ENCODE results near the gene ZEB1.
"Not testable (repeated sequence)": the region's sequence is repeated elsewhere in the genome, so short reads cannot be mapped to it uniquely, and the experiment has no call there.

ZEB1 gene

GRCh38 chr10:31350891-31351290 lies 31.9 kb downstream of the ZEB1 start:
- ChIA-PET CTCF (no interaction called here), POLR2A (no interaction called here)
- Histone ChIP-seq H3K4me3 (ENCODE audit: control insufficient read depth in 1 of 7, extremely low read depth in 1 of 7, insufficient read depth in 4 of 7, low read depth in 2 of 7, low read length in 6 of 7) (no peak overlapping the region), H3K4me1 (ENCODE audit: control extremely low read depth in 1 of 4, control insufficient read depth in 4 of 4, insufficient read depth in 4 of 4, low read length in 3 of 4) (peaks cover 0 to 9% (median 3%) of the 10 kb centered on the region in 4 experiments), H3K27me3 (replicated peaks in 2 of 5; ENCODE audit: control insufficient read depth in 4 of 5, insufficient read depth in 5 of 5, low read length in 4 of 5) (no peaks in the 10 kb centered on the region), H3K27ac (ENCODE audit: insufficient read depth in 1 of 2, low read depth in 1 of 2, low read length in 2 of 2, poor library complexity in 1 of 2, severe bottlenecking in 2 of 2) (no peak overlapping the region), H3K9me3 (ENCODE audit: control extremely low read depth in 1 of 5, control insufficient read depth in 4 of 5, insufficient read depth in 2 of 5, low read depth in 1 of 5, low read length in 4 of 5) (no peaks in the 10 kb centered on the region), H3K36me3 (ENCODE audit: control insufficient read depth in 4 of 4, insufficient read depth in 4 of 4, low read length in 3 of 4) (no peaks in the 10 kb centered on the region)
- WGBS (ENCODE audit: insufficient coverage), result no CpG with 5 or more reads among the region's 1 CpG
- no peak for DNase-seq

GRCh38 chr10:31352436-31353226 lies 33.6 kb downstream of the ZEB1 start:
- peaks cover 0 to 3% (median under 1%) of the 10 kb centered on the region in 4 experiments for H3K4me1 ChIP-seq (ENCODE audit: control extremely low read depth in 1 of 4, control insufficient read depth in 4 of 4, insufficient read depth in 4 of 4, low read length in 3 of 4)

GRCh38 chr10:31353574-31353973 lies 34.6 kb downstream of the ZEB1 start:
- DNase-seq, result peak; percentile 49 to 86 (median 80)
- H3K36me3 ChIP-seq (ENCODE audit: control insufficient read depth in 4 of 4, insufficient read depth in 4 of 4, low read length in 3 of 4), result peaks cover 0 to 4% (median 0%) of the 10 kb centered on the region in 4 experiments
- no peak overlapping the region for H3K27ac ChIP-seq (ENCODE audit: insufficient read depth in 1 of 2, low read depth in 1 of 2, low read length in 2 of 2, poor library complexity in 1 of 2, severe bottlenecking in 2 of 2)
- H3K4me3 ChIP-seq (ENCODE audit: control insufficient read depth in 1 of 7, extremely low read depth in 1 of 7, insufficient read depth in 4 of 7, low read depth in 2 of 7, low read length in 6 of 7), result no peak overlapping the region
- H3K4me1 ChIP-seq (ENCODE audit: control extremely low read depth in 1 of 4, control insufficient read depth in 4 of 4, insufficient read depth in 4 of 4, low read length in 3 of 4), result peaks cover 0 to 2% (median 0%) of the 10 kb centered on the region in 4 experiments
- POLR2A ChIA-PET, result interaction anchor here (0.6 kb wide), 1 partner anchor 26 kb away, joined by 3 read pairs; no protein-coding TSS in a partner anchor
- H3K9me3 ChIP-seq (ENCODE audit: control extremely low read depth in 1 of 5, control insufficient read depth in 4 of 5, insufficient read depth in 2 of 5, low read depth in 1 of 5, low read length in 4 of 5), result no peaks in the 10 kb centered on the region
- no peaks in the 10 kb centered on the region for H3K27me3 ChIP-seq (replicated peaks in 2 of 5; ENCODE audit: control insufficient read depth in 4 of 5, insufficient read depth in 5 of 5, low read length in 4 of 5)
- CTCF ChIA-PET, result interaction anchor here (0.6 to 1.0 kb wide), 3 partner anchors 32 to 468 kb away, joined by 3 read pairs; no protein-coding TSS in a partner anchor

More at GRCh38 chr10:31352436-31353226, 33.6 kb downstream of the ZEB1 start:
- ChIA-PET CTCF (interaction anchor here (0.6 kb wide), 2 partner anchors 31 to 469 kb away, joined by 3 read pairs; no protein-coding TSS in a partner anchor), POLR2A (no interaction called here)
- no CpG with 5 or more reads among the region's 2 CpGs for WGBS (ENCODE audit: insufficient coverage)
- no peak overlapping the region for H3K27ac ChIP-seq (ENCODE audit: insufficient read depth in 1 of 2, low read depth in 1 of 2, low read length in 2 of 2, poor library complexity in 1 of 2, severe bottlenecking in 2 of 2)
- no peak for DNase-seq
- no peak overlapping the region for H3K4me3 ChIP-seq (ENCODE audit: control insufficient read depth in 1 of 7, extremely low read depth in 1 of 7, insufficient read depth in 4 of 7, low read depth in 2 of 7, low read length in 6 of 7)
- no peaks in the 10 kb centered on the region for H3K9me3 ChIP-seq (ENCODE audit: control extremely low read depth in 1 of 5, control insufficient read depth in 4 of 5, insufficient read depth in 2 of 5, low read depth in 1 of 5, low read length in 4 of 5)
- H3K27me3 ChIP-seq (replicated peaks in 2 of 5; ENCODE audit: control insufficient read depth in 4 of 5, insufficient read depth in 5 of 5, low read length in 4 of 5), result no peaks in the 10 kb centered on the region
- no peaks in the 10 kb centered on the region for H3K36me3 ChIP-seq (ENCODE audit: control insufficient read depth in 4 of 4, insufficient read depth in 4 of 4, low read length in 3 of 4)

GRCh38 chr10:31358688-31359330 lies 39.8 kb downstream of the ZEB1 start:
- no CpG with 5 or more reads among the region's 1 CpG for WGBS (ENCODE audit: insufficient coverage)
- CTCF ChIA-PET, result no interaction called here
- peaks cover 0 to 16% (median 8%) of the 10 kb centered on the region in 5 experiments for H3K9me3 ChIP-seq (ENCODE audit: control extremely low read depth in 1 of 5, control insufficient read depth in 4 of 5, insufficient read depth in 2 of 5, low read depth in 1 of 5, low read length in 4 of 5)
- no peaks in the 10 kb centered on the region for H3K4me1 ChIP-seq (ENCODE audit: control extremely low read depth in 1 of 4, control insufficient read depth in 4 of 4, insufficient read depth in 4 of 4, low read length in 3 of 4)
- no peak for DNase-seq
- POLR2A ChIA-PET, result no interaction called here
- no peak overlapping the region for H3K27ac ChIP-seq (ENCODE audit: insufficient read depth in 1 of 2, low read depth in 1 of 2, low read length in 2 of 2, poor library complexity in 1 of 2, severe bottlenecking in 2 of 2)
- H3K36me3 ChIP-seq (ENCODE audit: control insufficient read depth in 4 of 4, insufficient read depth in 4 of 4, low read length in 3 of 4), result peaks cover 0 to 19% (median 4%) of the 10 kb centered on the region in 4 experiments
- no peak overlapping the region for H3K4me3 ChIP-seq (ENCODE audit: control insufficient read depth in 1 of 7, extremely low read depth in 1 of 7, insufficient read depth in 4 of 7, low read depth in 2 of 7, low read length in 6 of 7)
- H3K27me3 ChIP-seq (replicated peaks in 2 of 5; ENCODE audit: control insufficient read depth in 4 of 5, insufficient read depth in 5 of 5, low read length in 4 of 5), result no peaks in the 10 kb centered on the region

- WGBS (ENCODE audit: insufficient coverage), result no CpG with 5 or more reads among the region's 1 CpG
- ChIA-PET CTCF (no interaction called here), POLR2A (no interaction called here)
- H3K4me3 ChIP-seq (ENCODE audit: control insufficient read depth in 1 of 7, extremely low read depth in 1 of 7, insufficient read depth in 4 of 7, low read depth in 2 of 7, low read length in 6 of 7), result no peak overlapping the region
- H3K36me3 ChIP-seq (ENCODE audit: control insufficient read depth in 4 of 4, insufficient read depth in 4 of 4, low read length in 3 of 4), result peaks cover 0 to 19% (median 4%) of the 10 kb centered on the region in 4 experiments
- H3K9me3 ChIP-seq (ENCODE audit: control extremely low read depth in 1 of 5, control insufficient read depth in 4 of 5, insufficient read depth in 2 of 5, low read depth in 1 of 5, low read length in 4 of 5), result peaks cover 0 to 16% (median 8%) of the 10 kb centered on the region in 5 experiments
- H3K4me1 ChIP-seq (ENCODE audit: control extremely low read depth in 1 of 4, control insufficient read depth in 4 of 4, insufficient read depth in 4 of 4, low read length in 3 of 4), result no peaks in the 10 kb centered on the region
- no peak overlapping the region for H3K27ac ChIP-seq (ENCODE audit: insufficient read depth in 1 of 2, low read depth in 1 of 2, low read length in 2 of 2, poor library complexity in 1 of 2, severe bottlenecking in 2 of 2)
- peak in 1 of 3 donors; percentile 18 for DNase-seq
- H3K27me3 ChIP-seq (replicated peaks in 2 of 5; ENCODE audit: control insufficient read depth in 4 of 5, insufficient read depth in 5 of 5, low read length in 4 of 5), result no peaks in the 10 kb centered on the region
Measured at GRCh38 chr10:31359979-31360378, 41.0 kb downstream of the ZEB1 start.

- H3K4me1 ChIP-seq (ENCODE audit: control extremely low read depth in 1 of 4, control insufficient read depth in 4 of 4, insufficient read depth in 4 of 4, low read length in 3 of 4); DNase-seq; H3K4me3 ChIP-seq (ENCODE audit: control insufficient read depth in 1 of 7, extremely low read depth in 1 of 7, insufficient read depth in 4 of 7, low read depth in 2 of 7, low read length in 6 of 7); H3K27me3 ChIP-seq (replicated peaks in 2 of 5; ENCODE audit: control insufficient read depth in 4 of 5, insufficient read depth in 5 of 5, low read length in 4 of 5); CTCF ChIA-PET; H3K27ac ChIP-seq (ENCODE audit: insufficient read depth in 1 of 2, low read depth in 1 of 2, low read length in 2 of 2, poor library complexity in 1 of 2, severe bottlenecking in 2 of 2); POLR2A ChIA-PET: not testable (repeated sequence)
- 97% methylated on average over 11 of the region's 15 CpGs for WGBS (ENCODE audit: insufficient coverage)
- peaks cover 0 to 16% (median 8%) of the 10 kb centered on the region in 5 experiments for H3K9me3 ChIP-seq (ENCODE audit: control extremely low read depth in 1 of 5, control insufficient read depth in 4 of 5, insufficient read depth in 2 of 5, low read depth in 1 of 5, low read length in 4 of 5)
- H3K36me3 ChIP-seq (ENCODE audit: control insufficient read depth in 4 of 4, insufficient read depth in 4 of 4, low read length in 3 of 4), result peaks cover 0 to 19% (median 4%) of the 10 kb centered on the region in 4 experiments
Measured at GRCh38 chr10:31361475-31361874, 42.5 kb downstream of the ZEB1 start.
